Gastroesophageal sphincter (tissue), 4 donors: ENCODE measurements around the gene NUAK1. TPM values are rescaled to one million over a fixed set of nuclear protein-coding genes. Genes with fewer than 3 reads are reported as not detected.

Experiments
- ATAC-seq: fragments of 150-250 bp; one replicate; pipeline ENCODE4 v1.9.1; 2016; ENCODE audit warnings: mild to moderate bottlenecking, moderate library complexity
- H3K27ac ChIP-seq, 4 donors: fragments of 200-600 bp; sonication (generic) in 3 of 4; 1 replicate in 3 of 4; 2 replicates in 1 of 4; pipeline ENCODE4 v1.5.1; 2016 to 2019
- H3K27me3 ChIP-seq: fragments of 200-600 bp; sonication (generic); one replicate; pipeline ENCODE4 v1.5.1; 2019
- H3K36me3 ChIP-seq, 2 donors: fragments of 200-600 bp; sonication (generic); one replicate each; pipeline ENCODE4 v1.5.1; 2019; ENCODE audit warnings: control low read depth in 1 of 2
- H3K4me1 ChIP-seq, 3 donors: fragments of 200-600 bp; sonication (generic); 1 replicate in 2 of 3; 2 replicates in 1 of 3; pipeline ENCODE4 v1.5.1; 2016 to 2019; ENCODE audit warnings: control low read depth in 2 of 3
- H3K4me3 ChIP-seq, 2 donors: fragments of 200-600 bp; sonication (generic); one replicate each; pipeline ENCODE4 v1.5.1; 2019; ENCODE audit warnings: mild to moderate bottlenecking in 1 of 2, moderate library complexity in 1 of 2
- H3K9me3 ChIP-seq, 3 donors: fragments of 200-600 bp; sonication (generic); one replicate each; pipeline ENCODE4 v1.5.1; 2017 to 2019; ENCODE audit warnings: control low read depth in 2 of 3
- EP300 ChIP-seq: sonication (generic); formaldehyde crosslinking; IDR thresholded peaks from one replicate; pipeline ENCODE4 v1.6.1; 2017; ENCODE audit warnings: antibody characterized with exemption, mild to moderate bottlenecking
- POLR2A ChIP-seq, 2 donors: fragments of 450-650 bp; IDR thresholded peaks; one replicate each; pipeline ENCODE4 v1.6.1; 2017; ENCODE audit warnings: antibody characterized with exemption in 2 of 2, mild to moderate bottlenecking in 2 of 2, moderate library complexity in 1 of 2
- POLR2AphosphoS5 ChIP-seq: sonication (generic); formaldehyde crosslinking; IDR thresholded peaks from one replicate; pipeline ENCODE4 v1.6.1; 2017; ENCODE audit warnings: antibody characterized with exemption
- WGBS, 2 donors: methylation state at CpG; one replicate each; pipeline ENCODE4 v1.1.5; 2018; ENCODE audit warnings: low coverage in 1 of 2; 5-methylcytosine and 5-hydroxymethylcytosine counted together
- total RNA-seq, 4 donors: library from RNA; depleted of rRNA; stranded (reverse); fragments of >200 nt; gene quantifications; one replicate each; pipeline ENCODE4 v1.1.0, GENCODE V29; 2016
- TF ChIP-seq, protein P1 (sequence below), 4 experiments: fragments of 200-600 bp in 2 of 4; fragments of 450-650 bp in 2 of 4; sonication (generic) in 1 of 4; IDR thresholded peaks; one replicate each; pipeline ENCODE4 v1.5.1; 2017 to 2019; ENCODE audit warnings: antibody characterized with exemption in 4 of 4, mild to moderate bottlenecking in 2 of 4, moderate library complexity in 2 of 4

NUAK1 gene
- total RNA-seq, 4 donors from 2014 or later = 7.4 to 27.7 (median 10.7) TPM

DNA sequence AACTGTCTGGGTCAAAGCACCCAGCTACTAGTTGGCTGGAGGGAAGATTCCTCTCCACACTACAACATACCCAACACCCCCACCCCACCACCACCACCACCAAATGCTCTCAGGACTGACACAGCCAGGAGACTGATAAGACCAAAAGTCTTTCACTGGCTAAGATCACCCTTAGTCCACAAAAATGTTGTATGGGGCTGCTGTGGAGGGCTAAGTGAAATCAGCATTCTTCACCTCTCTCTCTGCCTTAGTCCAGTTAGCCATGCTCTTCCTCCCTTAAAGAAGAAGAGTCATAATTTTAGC is 106.2 kb downstream of the NUAK1 start:
- TF ChIP-seq POLR2AphosphoS5 (no peak), EP300 (no peak), POLR2A (IDR thresholded peaks at IDR 0.05) (no peak)
- TF ChIP-seq, protein P1, sequence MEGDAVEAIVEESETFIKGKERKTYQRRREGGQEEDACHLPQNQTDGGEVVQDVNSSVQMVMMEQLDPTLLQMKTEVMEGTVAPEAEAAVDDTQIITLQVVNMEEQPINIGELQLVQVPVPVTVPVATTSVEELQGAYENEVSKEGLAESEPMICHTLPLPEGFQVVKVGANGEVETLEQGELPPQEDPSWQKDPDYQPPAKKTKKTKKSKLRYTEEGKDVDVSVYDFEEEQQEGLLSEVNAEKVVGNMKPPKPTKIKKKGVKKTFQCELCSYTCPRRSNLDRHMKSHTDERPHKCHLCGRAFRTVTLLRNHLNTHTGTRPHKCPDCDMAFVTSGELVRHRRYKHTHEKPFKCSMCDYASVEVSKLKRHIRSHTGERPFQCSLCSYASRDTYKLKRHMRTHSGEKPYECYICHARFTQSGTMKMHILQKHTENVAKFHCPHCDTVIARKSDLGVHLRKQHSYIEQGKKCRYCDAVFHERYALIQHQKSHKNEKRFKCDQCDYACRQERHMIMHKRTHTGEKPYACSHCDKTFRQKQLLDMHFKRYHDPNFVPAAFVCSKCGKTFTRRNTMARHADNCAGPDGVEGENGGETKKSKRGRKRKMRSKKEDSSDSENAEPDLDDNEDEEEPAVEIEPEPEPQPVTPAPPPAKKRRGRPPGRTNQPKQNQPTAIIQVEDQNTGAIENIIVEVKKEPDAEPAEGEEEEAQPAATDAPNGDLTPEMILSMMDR (IDR thresholded peaks at IDR 0.05) = no peak
- ATAC-seq = no peak
- H3K4me3 ChIP-seq = no peak overlapping the region
- no peak overlapping the region for H3K27ac ChIP-seq
- H3K36me3 ChIP-seq = no peaks in the 10 kb centered on the region
- no peaks in the 10 kb centered on the region for H3K9me3 ChIP-seq
- no peaks in the 10 kb centered on the region for H3K27me3 ChIP-seq
- H3K4me1 ChIP-seq = no peaks in the 10 kb centered on the region

DNA sequence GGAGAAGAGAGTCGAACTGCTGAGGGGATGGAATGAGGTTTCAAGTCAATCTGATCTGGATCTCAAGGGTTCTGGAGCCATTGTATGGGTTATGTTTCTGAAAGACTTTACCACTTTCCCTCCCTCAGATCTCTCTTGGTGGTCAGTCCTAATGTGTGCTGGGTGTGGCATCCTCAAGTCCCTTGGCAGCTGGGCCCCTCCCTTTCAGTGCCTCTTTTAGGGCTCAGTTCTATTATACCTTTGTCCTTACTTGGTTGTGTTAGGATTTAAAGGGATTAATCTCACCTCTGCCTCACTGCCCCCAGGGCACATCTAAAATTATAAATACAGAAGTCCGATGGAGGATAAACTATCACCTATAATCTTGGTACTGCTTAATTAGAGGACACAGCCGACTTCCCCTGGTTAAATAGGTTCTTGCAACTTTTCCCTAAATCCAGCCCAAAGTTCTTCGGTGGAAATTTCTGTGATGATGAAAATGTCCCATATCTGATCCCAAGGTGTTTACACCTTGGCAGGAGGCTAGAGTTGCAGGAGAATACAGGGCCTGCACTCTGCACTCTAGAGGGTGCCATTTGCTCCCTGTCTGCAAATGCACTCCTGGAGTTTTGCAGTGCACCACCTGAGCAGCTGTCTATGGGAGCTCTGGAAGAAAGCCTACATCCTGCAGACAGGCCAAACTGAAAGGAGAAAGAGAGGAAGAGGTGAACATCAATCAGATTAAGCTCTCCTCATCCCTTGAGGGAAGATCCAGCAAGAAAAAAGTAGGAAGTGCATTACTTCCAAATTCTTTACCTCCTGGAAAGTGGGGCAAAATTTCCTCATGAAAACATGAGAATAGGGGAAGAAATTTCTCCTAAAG is 106.8 kb downstream of the NUAK1 start:
- H3K4me1 ChIP-seq = no peaks in the 10 kb centered on the region
- H3K27me3 ChIP-seq = no peaks in the 10 kb centered on the region
- 73 to 85% methylated on average over 3 to 4 of the region's 4 CpGs for WGBS, 2 donors
- TF ChIP-seq EP300 = no peak
- TF ChIP-seq, protein P1 (IDR thresholded peaks at IDR 0.05) = no peak
- no peaks in the 10 kb centered on the region for H3K9me3 ChIP-seq
- no peak overlapping the region for H3K4me3 ChIP-seq
- H3K36me3 ChIP-seq = no peaks in the 10 kb centered on the region
- no peak overlapping the region for H3K27ac ChIP-seq
- no peak for ATAC-seq

DNA sequence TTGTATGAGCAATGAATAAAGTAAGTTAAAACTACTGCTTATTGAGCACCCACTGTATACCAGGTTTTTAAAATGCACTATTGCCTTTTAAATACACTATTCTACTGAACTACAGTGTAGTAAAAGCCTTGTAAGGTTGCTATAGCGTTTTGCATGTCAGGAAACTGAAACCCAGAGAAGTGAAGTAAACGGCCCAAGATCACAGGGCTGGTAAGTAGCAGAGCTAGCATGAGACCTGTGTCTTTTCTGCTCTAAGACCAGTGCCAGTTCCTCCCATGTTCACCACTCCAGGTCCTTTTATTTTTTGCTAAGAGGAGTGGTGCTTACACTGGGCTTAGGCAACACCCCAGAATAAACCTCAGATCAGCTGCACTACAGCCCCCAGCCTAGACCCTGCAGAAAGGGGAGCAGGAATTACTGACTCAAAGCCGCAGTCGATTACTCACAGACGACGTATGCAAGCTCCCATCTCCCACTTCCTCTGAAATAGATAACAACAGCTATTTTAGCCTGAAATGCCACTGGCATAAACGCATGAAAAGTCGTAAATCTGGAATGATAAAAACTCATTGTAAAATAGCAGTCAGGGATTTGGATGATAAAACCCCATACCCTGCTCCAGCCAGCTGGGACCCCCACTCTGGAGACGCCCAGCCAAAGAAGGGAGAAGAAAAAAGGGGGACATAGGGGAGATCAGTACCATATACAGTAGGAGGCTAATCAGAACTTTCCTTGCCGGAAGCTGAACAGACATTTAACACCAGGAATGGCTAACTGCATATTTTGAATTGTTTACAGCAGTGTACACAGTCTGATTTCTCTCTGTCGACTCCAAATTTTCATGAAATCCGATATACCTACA is 108.3 kb downstream of the NUAK1 start:
- H3K9me3 ChIP-seq = no peaks in the 10 kb centered on the region
- no peak for ATAC-seq
- no peaks in the 10 kb centered on the region for H3K4me1 ChIP-seq
- H3K36me3 ChIP-seq = no peaks in the 10 kb centered on the region
- TF ChIP-seq POLR2A (IDR thresholded peaks at IDR 0.05) (no peak), POLR2AphosphoS5 (no peak), EP300 (no peak)
- TF ChIP-seq, protein P1 (IDR thresholded peaks at IDR 0.05) = no peak
- no peak overlapping the region for H3K27ac ChIP-seq
- H3K27me3 ChIP-seq = no peaks in the 10 kb centered on the region
- no peak overlapping the region for H3K4me3 ChIP-seq
- WGBS, 2 donors = 52 to 74% methylated on average over 10 to 12 of the region's 12 CpGs

DNA sequence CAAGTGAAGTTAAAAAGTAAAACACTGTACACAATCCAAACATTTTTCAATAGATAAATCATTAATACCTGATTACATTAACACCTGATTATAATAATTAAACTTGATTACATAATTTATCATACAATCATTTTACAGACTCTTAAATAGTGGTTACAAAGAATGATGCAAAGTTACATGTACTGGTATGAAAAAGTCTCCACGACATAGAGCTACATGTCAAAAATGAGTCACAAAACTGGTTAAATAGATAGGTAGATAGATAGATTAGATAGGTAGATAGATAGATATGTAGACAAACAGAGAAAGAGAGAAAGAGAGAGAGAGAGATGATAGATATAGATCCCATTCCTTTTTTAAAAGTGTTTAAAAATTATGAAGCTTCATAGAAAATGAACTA is 109.2 kb downstream of the NUAK1 start:
- WGBS, 2 donors = 82 to 86% methylated on average over 1 of the region's 1 CpG

More for the DNA sequence above, 109.2 kb downstream of the NUAK1 start:
- no peaks in the 10 kb centered on the region for H3K4me1 ChIP-seq
- no peaks in the 10 kb centered on the region for H3K36me3 ChIP-seq
- no peaks in the 10 kb centered on the region for H3K27me3 ChIP-seq
- TF ChIP-seq, protein P1 (IDR thresholded peaks at IDR 0.05) = no peak
- TF ChIP-seq EP300 (no peak), POLR2AphosphoS5 (no peak), POLR2A (IDR thresholded peaks at IDR 0.05) (no peak)
- no peak for ATAC-seq
- H3K4me3 ChIP-seq = no peak overlapping the region
- H3K27ac ChIP-seq = no peak overlapping the region
- no peaks in the 10 kb centered on the region for H3K9me3 ChIP-seq
